Spinal cord (tissue), 10 donors: ENCODE data around the gene ZSWIM7. TPM values are rescaled to one million over a fixed set of nuclear protein-coding genes. Genes with fewer than 3 reads are reported as not detected.

Experiments used
- DNase-seq, 6 donors: peaks; one replicate each; pipeline versions ENCODE4 v3.0.0 to v3.0.0-alpha.2; 2013 to 2015; ENCODE audit warnings: low spot score in 6 of 6, low read depth in 4 of 6
- H3K27ac ChIP-seq: one replicate; pipeline ENCODE4 v1.5.1; 2013; ENCODE audit warnings: low read depth, low read length, control low read depth
- H3K27me3 ChIP-seq: one replicate; pipeline ENCODE4 v1.6.1; 2013; ENCODE audit warnings: low read length; ENCODE audit not compliant: control insufficient read depth, insufficient read depth
- H3K36me3 ChIP-seq: one replicate; pipeline ENCODE4 v1.6.1; 2013; ENCODE audit warnings: low read length; ENCODE audit not compliant: control insufficient read depth, insufficient read depth
- H3K4me1 ChIP-seq: one replicate; pipeline ENCODE4 v1.6.1; 2013; ENCODE audit warnings: low read length; ENCODE audit not compliant: control insufficient read depth, insufficient read depth
- H3K4me3 ChIP-seq: one replicate; pipeline ENCODE4 v1.5.1; 2013; ENCODE audit warnings: low read depth, low read length, control low read depth
- H3K9me3 ChIP-seq: one replicate; pipeline ENCODE4 v1.6.1; 2013; ENCODE audit warnings: low read length; ENCODE audit not compliant: control insufficient read depth, insufficient read depth
- WGBS: methylation state at CpG from one replicate; pipeline ENCODE4 v1.1.5; 2013; ENCODE audit warnings: missing lambda C conversion rate; ENCODE audit not compliant: insufficient coverage; 5-methylcytosine and 5-hydroxymethylcytosine counted together
- polyA plus RNA-seq, 2 donors: library from polyadenylated mRNA; unstranded; fragments of 120-200 nt; gene quantifications; one replicate each; pipeline ENCODE4 v1.2.1, GENCODE V29; 2013; ENCODE audit not compliant: insufficient read length in 2 of 2
- total RNA-seq, 2 donors: library from RNA; depleted of rRNA in 1 of 2; stranded (reverse); fragments of 120-200 nt in 1 of 2; fragments of >200 nt in 1 of 2; gene quantifications; one replicate each; pipeline versions ENCODE4 v1.2.3 to v1.2.4, GENCODE V29; 2013 to 2014
- donor health status: healthy.

The ZSWIM7 gene
- total and polyA plus RNA-seq, 4 donors: 22.3 to 55.6 (median 35.2) TPM

GRCh38 chr17:15952048-15952532, 47.4 kb downstream of the ZSWIM7 start:
- no CpG with 5 or more reads among the region's 7 CpGs for WGBS
- H3K27ac ChIP-seq: no peak overlapping the region

GRCh38 chr17:15951368-15952047, 48.0 kb downstream of the ZSWIM7 start:
- Histone ChIP-seq H3K4me3 (no peak overlapping the region), H3K27ac (no peak overlapping the region), H3K27me3 (peaks cover 4% of the 10 kb centered on the region), H3K9me3 (no peaks in the 10 kb centered on the region), H3K4me1 (no peaks in the 10 kb centered on the region), H3K36me3 (peaks cover 3% of the 10 kb centered on the region)
- 96% methylated on average over 6 of the region's 6 CpGs for WGBS
- DNase-seq: no peak

More at GRCh38 chr17:15952048-15952532, 47.4 kb downstream of the ZSWIM7 start:
- no peak for DNase-seq
- Histone ChIP-seq H3K36me3 (peaks cover 3% of the 10 kb centered on the region), H3K4me1 (no peaks in the 10 kb centered on the region), H3K27me3 (no peaks in the 10 kb centered on the region), H3K4me3 (no peak overlapping the region), H3K9me3 (no peaks in the 10 kb centered on the region)

DNA sequence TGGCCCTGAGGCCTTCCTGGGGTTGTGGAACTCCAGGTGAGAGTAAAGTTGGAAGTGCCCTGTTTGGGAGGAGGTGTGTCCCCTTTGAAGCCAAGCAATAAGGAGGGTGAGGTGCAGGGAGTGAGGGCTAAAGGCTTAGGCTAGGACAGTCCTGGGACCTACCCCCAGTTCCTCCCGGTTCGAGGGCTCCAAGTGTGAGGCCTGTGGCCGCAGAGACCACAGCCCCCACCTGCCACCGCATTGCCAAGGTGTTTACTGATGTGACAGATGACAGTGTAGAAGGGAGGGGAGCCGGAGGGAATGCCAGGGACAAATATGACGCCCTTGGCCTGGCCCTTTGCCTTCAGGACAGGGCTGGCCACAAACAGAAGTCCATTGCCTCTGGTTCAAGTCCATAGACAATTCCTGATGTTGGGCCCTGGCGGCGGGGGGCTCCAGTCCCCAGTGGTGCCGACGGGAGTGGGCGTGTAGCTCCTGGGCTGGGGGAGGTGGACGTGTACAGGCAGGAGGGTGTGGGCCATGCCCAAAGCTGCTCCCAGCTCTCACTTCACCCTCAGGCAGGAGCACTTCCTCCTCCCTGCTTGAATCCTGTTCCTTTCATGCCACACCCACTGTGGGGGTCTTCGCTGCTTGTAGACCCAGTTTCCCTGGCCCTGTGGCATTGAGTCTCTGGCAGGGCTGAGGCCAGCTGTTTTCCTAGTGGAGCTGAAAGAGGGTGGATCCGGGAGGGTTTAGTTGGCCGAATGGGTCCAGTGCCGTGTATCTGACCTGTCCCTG, 51.3 kb downstream of the ZSWIM7 start:
- DNase-seq: no peak
- Histone ChIP-seq H3K4me3 (no peak overlapping the region), H3K27me3 (peaks cover 27% of the 10 kb centered on the region), H3K4me1 (peaks cover 15% of the 10 kb centered on the region), H3K9me3 (no peaks in the 10 kb centered on the region), H3K27ac (no peak overlapping the region), H3K36me3 (peaks cover 3% of the 10 kb centered on the region)
- WGBS: 83% methylated on average over 6 of the region's 16 CpGs

- H3K4me3 ChIP-seq: no peak overlapping the region
- peaks cover 15% of the 10 kb centered on the region for H3K4me1 ChIP-seq
- peaks cover 3% of the 10 kb centered on the region for H3K36me3 ChIP-seq
- peaks cover 29% of the 10 kb centered on the region for H3K27me3 ChIP-seq
- H3K9me3 ChIP-seq: no peaks in the 10 kb centered on the region
- WGBS: 94% methylated on average over 3 of the region's 3 CpGs
- no peak overlapping the region for H3K27ac ChIP-seq
- DNase-seq: no peak
These were observed 52.2 kb downstream of the ZSWIM7 start for GRCh38 chr17:15947271-15947670.

DNA sequence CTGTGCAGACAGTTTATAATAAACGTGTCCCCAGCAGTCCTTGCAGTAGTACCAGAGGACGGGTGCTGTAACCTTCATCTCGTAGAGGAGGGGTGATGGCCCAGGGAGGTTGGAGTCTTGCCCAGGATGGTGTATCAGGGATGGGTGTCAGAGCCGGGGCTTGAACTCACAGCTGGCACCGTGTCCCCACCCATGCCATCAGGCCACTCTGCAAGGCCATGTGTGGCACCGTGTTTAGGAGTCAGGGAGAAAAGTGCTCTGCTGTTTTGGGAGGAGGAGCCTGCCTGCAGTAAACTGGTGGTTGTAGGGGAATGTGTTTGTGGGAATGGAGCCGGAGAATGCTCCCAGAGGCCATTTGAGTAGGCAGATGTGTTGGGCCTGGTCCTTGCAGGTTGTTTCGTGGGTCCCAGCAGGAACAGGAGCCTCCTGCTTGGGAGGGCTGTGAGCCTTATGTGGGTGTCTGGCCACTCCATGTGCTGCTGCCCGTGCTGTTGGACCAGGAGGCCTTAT, 52.8 kb downstream of the ZSWIM7 start:
- Histone ChIP-seq H3K27me3 (peaks cover 29% of the 10 kb centered on the region), H3K4me3 (peak overlapping the region; percentile 52), H3K36me3 (peaks cover under 1% of the 10 kb centered on the region), H3K27ac (peak overlapping the region; percentile 64), H3K4me1 (peaks cover 15% of the 10 kb centered on the region), H3K9me3 (no peaks in the 10 kb centered on the region)
- DNase-seq: no peak
- 75% methylated on average over 9 of the region's 9 CpGs for WGBS

DNA sequence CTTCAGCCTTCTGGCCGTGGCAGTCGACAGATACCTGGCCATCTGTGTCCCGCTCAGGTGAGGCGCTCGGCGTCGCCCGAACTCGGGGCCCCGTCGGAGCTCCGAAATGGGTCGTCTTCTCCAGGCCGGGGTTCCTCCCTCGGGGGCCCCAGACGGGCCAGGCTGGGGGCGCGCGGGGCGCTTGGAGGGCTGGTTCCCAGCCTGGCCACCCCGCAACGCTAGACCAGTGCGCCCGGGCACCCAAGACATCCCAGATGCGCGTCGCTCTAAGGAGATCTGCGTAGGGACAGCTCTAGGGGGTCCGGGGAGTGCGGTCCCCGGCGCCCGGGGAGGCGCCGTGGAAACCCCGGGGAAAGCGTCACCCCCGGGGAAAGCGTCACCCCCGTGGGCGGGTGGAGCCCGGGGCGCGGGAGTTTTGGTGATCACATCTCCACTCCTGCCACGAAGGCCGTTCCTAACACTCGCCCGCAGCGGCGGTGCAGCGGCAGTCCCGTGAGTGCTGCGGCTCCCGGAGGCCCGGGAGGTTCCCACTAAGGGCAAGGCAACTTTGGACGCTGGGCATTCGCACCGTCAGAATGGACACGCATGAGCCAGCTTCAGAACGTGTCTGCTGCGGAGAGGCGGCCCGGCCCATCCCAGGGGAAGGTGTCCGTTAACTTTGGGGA, 53.8 kb downstream of the ZSWIM7 start:
- peaks cover 29% of the 10 kb centered on the region for H3K27me3 ChIP-seq
- DNase-seq: peak in 1 of 6 donors; percentile 31
- H3K36me3 ChIP-seq: no peaks in the 10 kb centered on the region
- peaks cover 15% of the 10 kb centered on the region for H3K4me1 ChIP-seq
- WGBS: 2% methylated on average over 64 of the region's 64 CpGs
- H3K27ac ChIP-seq: peak overlapping the region; percentile 64
- peak overlapping the region; percentile 52 for H3K4me3 ChIP-seq
- H3K9me3 ChIP-seq: no peaks in the 10 kb centered on the region

DNA sequence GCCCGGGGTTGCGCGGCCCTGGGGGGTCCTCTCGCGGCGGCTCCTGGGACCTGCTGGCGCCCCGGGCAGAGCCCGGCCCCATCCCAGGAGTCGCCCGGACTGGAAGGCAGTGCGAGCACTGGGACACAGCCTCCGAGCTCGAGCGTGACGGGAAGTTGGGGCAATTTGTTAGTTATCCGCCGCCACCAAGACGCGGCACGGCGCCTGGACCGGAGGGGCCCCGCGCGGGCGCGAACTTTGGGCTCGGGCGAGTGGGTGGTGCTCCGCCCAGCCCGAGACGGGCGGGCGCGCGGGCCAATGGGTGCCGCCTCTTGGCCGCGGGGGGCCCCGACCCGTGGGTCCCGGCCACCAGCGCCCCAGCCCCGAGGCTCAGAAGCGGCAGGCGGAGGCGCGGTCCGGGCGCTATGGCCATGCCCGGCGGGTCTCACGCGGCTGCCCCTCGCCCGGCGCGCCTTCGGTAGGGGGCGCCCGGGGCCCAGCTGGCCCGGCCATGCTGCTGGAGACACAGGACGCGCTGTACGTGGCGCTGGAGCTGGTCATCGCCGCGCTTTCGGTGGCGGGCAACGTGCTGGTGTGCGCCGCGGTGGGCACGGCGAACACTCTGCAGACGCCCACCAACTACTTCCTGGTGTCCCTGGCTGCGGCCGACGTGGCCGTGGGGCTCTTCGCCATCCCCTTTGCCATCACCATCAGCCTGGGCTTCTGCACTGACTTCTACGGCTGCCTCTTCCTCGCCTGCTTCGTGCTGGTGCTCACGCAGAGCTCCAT, 54.6 kb downstream of the ZSWIM7 start, which contains the start of gene ADORA2B:
TSS of gene ADORA2B (plus strand) at position 372 of the 768 bp plus-strand sequence. CDS start at position 491, 119 bp downstream.
- peak in 2 of 6 donors; percentile 73 to 81 for DNase-seq
- H3K27ac ChIP-seq: peak within 1 kb of the TSS; percentile 64

DNA sequence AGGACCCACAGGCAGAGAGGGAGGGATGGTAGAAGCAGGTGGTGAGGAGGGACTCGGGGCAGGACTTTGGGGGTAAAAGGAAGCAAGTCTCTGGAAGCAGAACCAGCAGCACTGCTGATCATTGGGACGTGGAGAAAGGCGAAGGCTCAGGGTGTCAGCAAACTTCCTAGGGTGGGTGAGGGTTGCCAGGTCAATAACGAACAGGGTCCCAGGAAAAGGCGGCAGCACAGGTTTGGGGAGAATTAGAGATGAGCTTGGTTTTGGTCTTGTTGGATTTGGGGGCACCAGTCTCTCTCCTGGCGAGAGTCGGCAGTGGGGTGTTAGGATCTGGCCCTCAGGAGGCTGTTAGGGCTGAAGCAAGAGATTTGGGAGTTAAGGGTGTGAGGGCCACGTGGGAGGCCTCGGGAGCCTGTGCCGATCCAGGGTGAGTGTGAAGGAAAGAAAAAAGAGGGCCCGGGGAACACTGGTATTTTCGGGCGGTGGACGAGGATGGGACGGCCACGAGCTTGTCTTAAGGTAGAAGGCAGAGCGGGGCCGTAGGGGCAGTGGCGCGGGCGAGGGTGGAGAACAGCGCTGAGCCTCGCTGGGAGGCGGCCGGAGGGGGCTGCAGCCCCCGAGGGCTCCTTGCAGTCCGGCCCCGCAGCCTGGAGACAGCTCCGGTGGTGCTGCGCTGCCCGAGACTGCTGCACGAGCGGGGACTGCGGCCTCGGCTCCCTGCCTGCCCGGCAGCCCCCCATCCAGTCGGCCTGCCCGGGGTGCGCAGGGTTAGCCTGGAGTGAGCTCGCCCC, 55.3 kb downstream of the ZSWIM7 start:
- H3K4me1 ChIP-seq: peaks cover 15% of the 10 kb centered on the region
- WGBS: 15% methylated on average over 40 of the region's 40 CpGs
- H3K9me3 ChIP-seq: no peaks in the 10 kb centered on the region
- peaks cover 29% of the 10 kb centered on the region for H3K27me3 ChIP-seq
- H3K27ac ChIP-seq: no peak overlapping the region
- DNase-seq: no peak
- H3K36me3 ChIP-seq: no peaks in the 10 kb centered on the region
- H3K4me3 ChIP-seq: peak overlapping the region; percentile 38

More for the DNA sequence above, 54.6 kb downstream of the ZSWIM7 start, which contains the start of gene ADORA2B:
- WGBS: under 1% methylated on average over 88 of the region's 88 CpGs
- Histone ChIP-seq H3K27me3 (peaks cover 29% of the 10 kb centered on the region), H3K9me3 (no peaks in the 10 kb centered on the region), H3K4me1 (peaks cover 15% of the 10 kb centered on the region), H3K36me3 (no peaks in the 10 kb centered on the region), H3K4me3 (peak within 1 kb of the TSS; percentile 52)
